HepG2 (cell line): ENCODE data around the gene ABHD6. TPM values are rescaled to one million over a fixed set of nuclear protein-coding genes. Genes with fewer than 3 reads are reported as not detected.

Experiments
- ARNTL ChIP-seq: sonication (generic); formaldehyde crosslinking; IDR thresholded peaks from 2 replicates; pipeline ENCODE4 v1.4.0; 2020; ENCODE audit warnings: mild to moderate bottlenecking, missing genetic modification reagents
- CENPBD1 ChIP-seq: sonication (generic); formaldehyde crosslinking; IDR thresholded peaks from 2 replicates; pipeline ENCODE4 v1.8.0; 2022; ENCODE audit warnings: missing genetic modification reagents, low read depth, mild to moderate bottlenecking, borderline replicate concordance
- ELF3 ChIP-seq: IDR thresholded peaks from 2 replicates; pipeline ENCODE4 v1.6.1; 2016; ENCODE audit warnings: missing genetic modification reagents, missing compliant biosample characterization
- HMGXB4 ChIP-seq, 2 experiments: sonication (generic) in 1 of 2; formaldehyde crosslinking in 1 of 2; IDR thresholded peaks; 2 replicates each; pipeline versions ENCODE4 v1.4.0 to v1.6.1; 2018 to 2020; ENCODE audit warnings: missing genetic modification reagents in 2 of 2, borderline replicate concordance in 1 of 2, low read depth in 1 of 2, mild to moderate bottlenecking in 1 of 2, missing biosample characterization in 1 of 2
- HNRNPUL1 ChIP-seq: fragments of 200-400 bp; formaldehyde crosslinking; IDR thresholded peaks from 2 replicates; pipeline ENCODE4 v1.6.1; 2017; ENCODE audit warnings: low read depth, mild to moderate bottlenecking, low read length, moderate library complexity
- IKZF4 ChIP-seq: sonication (generic); formaldehyde crosslinking; IDR thresholded peaks from 2 replicates; pipeline ENCODE4 v1.5.1; 2020; ENCODE audit warnings: borderline replicate concordance, mild to moderate bottlenecking, low read depth, missing genetic modification reagents; ENCODE audit errors: not compliant biosample characterization
- MAZ ChIP-seq, 2 experiments: sonication (generic) in 1 of 2; formaldehyde crosslinking in 1 of 2; IDR thresholded peaks; 2 replicates each; pipeline versions ENCODE4 v1.5.0 to v1.6.1; 2012 to 2020; ENCODE audit warnings: low read depth in 2 of 2, mild to moderate bottlenecking in 2 of 2, borderline replicate concordance in 1 of 2, improper control_type of control experiment in 1 of 2, low read length in 1 of 2, missing genetic modification reagents in 1 of 2, moderate library complexity in 1 of 2
- MXD3 ChIP-seq: IDR thresholded peaks from 2 replicates; pipeline ENCODE4 v1.6.1; 2016; ENCODE audit warnings: mild to moderate bottlenecking, missing biosample characterization, missing genetic modification reagents
- MZF1 ChIP-seq: sonication (generic); formaldehyde crosslinking; IDR thresholded peaks from 2 replicates; pipeline ENCODE4 v1.8.1; 2023; ENCODE audit warnings: mild to moderate bottlenecking, missing genetic modification reagents, borderline replicate concordance
- NFE2L1 ChIP-seq: sonication (generic); formaldehyde crosslinking; IDR thresholded peaks from 2 replicates; pipeline ENCODE4 v1.4.0; 2020; ENCODE audit warnings: missing genetic modification reagents, mild to moderate bottlenecking, borderline replicate concordance
- NRL ChIP-seq: sonication (generic); formaldehyde crosslinking; IDR thresholded peaks from 2 replicates; pipeline ENCODE4 v1.5.0; 2020; ENCODE audit warnings: missing genetic modification reagents, mild to moderate bottlenecking, moderate library complexity, borderline replicate concordance
- PLRG1 ChIP-seq: fragments of 450-650 bp; conservative IDR thresholded peaks from 2 replicates; pipeline ENCODE4 v1.6.1; 2016
- RBFOX2 ChIP-seq: fragments of 200-400 bp; formaldehyde crosslinking; IDR thresholded peaks from 2 replicates; pipeline ENCODE4 v1.6.1; 2017; ENCODE audit warnings: low read depth, mild to moderate bottlenecking, low read length
- SALL2 ChIP-seq: sonication (generic); formaldehyde crosslinking; IDR thresholded peaks from 2 replicates; pipeline ENCODE4 v1.8.1; 2023; ENCODE audit warnings: mild to moderate bottlenecking, missing genetic modification reagents, inconsistent platforms
- TGIF2 ChIP-seq: IDR thresholded peaks from 2 replicates; pipeline ENCODE4 v1.6.1; 2016; ENCODE audit warnings: control low read depth, missing compliant biosample characterization
- ZBTB2 ChIP-seq: sonication (generic); formaldehyde crosslinking; IDR thresholded peaks from 2 replicates; pipeline ENCODE4 v1.8.0; 2022; ENCODE audit warnings: low read depth, missing genetic modification reagents
- ZBTB7A ChIP-seq: sonication (generic); formaldehyde crosslinking; IDR thresholded peaks from 2 replicates; pipeline ENCODE4 v1.8.0; 2022; ENCODE audit warnings: mild to moderate bottlenecking, missing genetic modification reagents
- ZBTB7B ChIP-seq: sonication (generic); formaldehyde crosslinking; IDR thresholded peaks from 2 replicates; pipeline ENCODE4 v1.4.0; 2020; ENCODE audit warnings: missing genetic modification reagents
- ZFP41 ChIP-seq: sonication (generic); formaldehyde crosslinking; IDR thresholded peaks from 2 replicates; pipeline ENCODE4 v1.4.0; 2020; ENCODE audit warnings: mild to moderate bottlenecking, missing genetic modification reagents, borderline replicate concordance
- ZKSCAN1 ChIP-seq: fragments of 150-350 bp; IDR thresholded peaks from 2 replicates; pipeline ENCODE4 v1.6.1; 2014; ENCODE audit warnings: low read length
- ZNF12 ChIP-seq: sonication (generic); formaldehyde crosslinking; IDR thresholded peaks from 2 replicates; pipeline ENCODE4 v1.5.0; 2020; ENCODE audit warnings: missing genetic modification reagents
- ZNF660 ChIP-seq: sonication (generic); formaldehyde crosslinking; IDR thresholded peaks from 2 replicates; pipeline ENCODE4 v1.5.1; 2020; ENCODE audit warnings: mild to moderate bottlenecking, low read depth, missing genetic modification reagents, borderline replicate concordance
- ZNF768 ChIP-seq: sonication (generic); formaldehyde crosslinking; IDR thresholded peaks from 2 replicates; pipeline ENCODE4 v1.4.0; 2020; ENCODE audit warnings: missing genetic modification reagents
- polyA plus RNA-seq, 8 experiments: library from polyadenylated mRNA; depleted of rRNA in 3 of 8; stranded (reverse) in 7 of 8; unstranded in 1 of 8; fragments of >200 nt; fragmentation: Illumina TruSeq in 4 of 8; extraction: Trizol in 4 of 8; gene quantifications; 2 replicates each; pipeline versions ENCODE4 v1.2.1 to v1.2.3, GENCODE V29; 2011 to 2016; ENCODE audit warnings: low read depth in 4 of 8, missing spikeins in 1 of 8, mixed read lengths in 1 of 8; ENCODE audit not compliant: insufficient read depth in 1 of 8
- total RNA-seq, 5 experiments: library from RNA; depleted of rRNA; stranded (reverse); fragments of >200 nt; fragmentation: Illumina TruSeq; extraction: Trizol; gene quantifications; 2 replicates each; pipeline ENCODE4 v1.2.3, GENCODE V29; 2016; ENCODE audit warnings: low read depth in 1 of 5
- TF ChIP-seq, protein P1 (sequence below): sonication (generic); formaldehyde crosslinking; IDR thresholded peaks from 2 replicates; pipeline ENCODE4 v1.8.1; 2022; ENCODE audit warnings: mild to moderate bottlenecking, missing genetic modification reagents

The ABHD6 gene
- total and polyA plus RNA-seq, 2 of the 13 experiments (the other 11 are each of a cell fraction or from before 2014, with no cell fraction given): 9.0 to 17.2 TPM

DNA sequence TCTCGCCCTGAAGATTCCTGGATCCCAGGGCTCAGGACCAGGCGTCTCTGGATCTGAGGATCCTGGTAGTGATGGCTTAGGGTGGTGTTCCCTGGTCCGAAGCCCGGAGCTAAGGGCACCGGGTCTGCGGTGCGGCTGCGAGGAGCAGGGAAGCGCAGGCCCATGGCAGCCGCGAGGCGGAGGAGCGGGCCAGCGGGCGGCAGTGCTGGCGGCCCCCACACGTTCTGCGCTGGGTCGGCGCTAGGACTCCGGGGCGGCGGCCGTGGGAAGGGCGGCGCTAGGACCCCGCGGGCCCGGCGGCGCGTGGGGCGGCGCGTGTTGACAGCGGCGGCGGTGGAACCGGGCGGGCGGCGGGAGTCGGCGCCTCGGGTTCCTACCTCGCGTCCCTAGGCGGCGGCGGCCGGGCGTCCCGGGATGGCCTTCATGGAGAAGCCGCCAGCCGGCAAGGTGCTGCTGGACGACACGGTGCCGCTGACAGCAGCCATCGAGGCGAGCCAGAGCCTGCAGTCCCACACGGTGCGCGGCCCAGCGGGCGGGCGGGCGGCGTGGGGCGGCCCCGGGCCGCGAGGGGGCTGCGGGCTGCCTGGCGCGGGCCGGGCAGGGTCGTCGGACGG, 95.1 kb downstream of the ABHD6 start, which contains the start of gene PXK (continued):
- TF ChIP-seq ZNF660 (CRISPR knock-in tag) (no peak), NFE2L1 (CRISPR knock-in tag) (no peak), ZNF768 (CRISPR knock-in tag) (peak; percentile 90), ARNTL (CRISPR knock-in tag) (peak; percentile 23; the same call in 1 of the 2 replicates), HNRNPUL1 (no peak), CENPBD1 (CRISPR knock-in tag) (no peak; the same call in 1 of the 2 replicates), RBFOX2 (peak; percentile 61; the same call in 1 of the 2 replicates), ZFP41 (CRISPR knock-in tag) (no peak), ZBTB2 (peak; percentile 75), ELF3 (CRISPR knock-in tag) (peak; percentile 62), ZNF12 (CRISPR knock-in tag) (no peak), HMGXB4 (CRISPR knock-in tag; IDR thresholded peaks at IDR 0.05; ENCODE audit: borderline replicate concordance in 1 of 2, low read depth in 1 of 2) (peak in 1 of 2 experiments; percentile 85; a peak in 2 of 4 replicates), MAZ (IDR thresholded peaks at IDR 0.05; ENCODE audit: borderline replicate concordance, low read depth, low read length) (0 out of 2 replicates have a peak, but pooled peaks have one; percentile 37), MAZ (CRISPR knock-in tag; IDR thresholded peaks at IDR 0.05; ENCODE audit: low read depth) (peak; percentile 89), ZBTB7B (CRISPR knock-in tag) (peak; percentile 50; the same call in 1 of the 2 replicates), ZBTB7A (no peak), MXD3 (CRISPR knock-in tag) (0 out of 2 replicates have a peak, but pooled peaks have one; percentile 38), MZF1 (CRISPR knock-in tag) (no peak), TGIF2 (CRISPR knock-in tag) (no peak; the same call in 1 of the 2 replicates), SALL2 (CRISPR knock-in tag) (peak; percentile 91), NRL (no peak), ZKSCAN1 (no peak), IKZF4 (CRISPR knock-in tag) (peak; percentile 81), PLRG1 (no peak)
- TF ChIP-seq, protein P1, sequence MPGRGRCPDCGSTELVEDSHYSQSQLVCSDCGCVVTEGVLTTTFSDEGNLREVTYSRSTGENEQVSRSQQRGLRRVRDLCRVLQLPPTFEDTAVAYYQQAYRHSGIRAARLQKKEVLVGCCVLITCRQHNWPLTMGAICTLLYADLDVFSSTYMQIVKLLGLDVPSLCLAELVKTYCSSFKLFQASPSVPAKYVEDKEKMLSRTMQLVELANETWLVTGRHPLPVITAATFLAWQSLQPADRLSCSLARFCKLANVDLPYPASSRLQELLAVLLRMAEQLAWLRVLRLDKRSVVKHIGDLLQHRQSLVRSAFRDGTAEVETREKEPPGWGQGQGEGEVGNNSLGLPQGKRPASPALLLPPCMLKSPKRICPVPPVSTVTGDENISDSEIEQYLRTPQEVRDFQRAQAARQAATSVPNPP (CRISPR knock-in tag): no peak
